ENCODE results near the gene RPL31.

RPL31 gene

GRCh38 chr2:101001691-101002561 lies at the start of gene RPL31:
TSS of gene RPL31 (plus strand) at chr2:101002289. CDS start at chr2:101002702, 413 bp downstream.
- DNase-seq, result peak; percentile 97

DNA sequence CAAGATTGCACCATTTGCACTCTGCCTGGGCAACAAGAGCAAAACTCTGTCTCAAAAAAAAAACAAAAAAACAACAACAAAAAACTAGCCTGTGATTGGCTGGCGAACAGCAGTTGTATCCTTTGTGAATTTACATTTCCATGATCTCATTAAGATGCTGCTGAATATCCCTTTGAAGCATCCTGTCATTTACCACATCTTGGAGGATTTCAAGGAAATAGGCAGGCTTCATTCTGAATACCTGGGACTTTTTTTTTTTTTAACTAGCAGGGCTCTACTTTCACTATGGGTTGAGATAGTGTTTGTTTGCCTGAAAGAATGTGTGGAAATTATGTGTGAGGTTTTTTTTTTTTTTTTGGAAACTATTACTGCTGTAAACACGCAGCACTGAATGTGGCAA lies 49.6 kb upstream of the RPL31 start:
- DNase-seq, result no peak

- no peak for DNase-seq
These were observed 48.6 kb upstream of the RPL31 start for GRCh38 chr2:100953406-100954043.

DNA sequence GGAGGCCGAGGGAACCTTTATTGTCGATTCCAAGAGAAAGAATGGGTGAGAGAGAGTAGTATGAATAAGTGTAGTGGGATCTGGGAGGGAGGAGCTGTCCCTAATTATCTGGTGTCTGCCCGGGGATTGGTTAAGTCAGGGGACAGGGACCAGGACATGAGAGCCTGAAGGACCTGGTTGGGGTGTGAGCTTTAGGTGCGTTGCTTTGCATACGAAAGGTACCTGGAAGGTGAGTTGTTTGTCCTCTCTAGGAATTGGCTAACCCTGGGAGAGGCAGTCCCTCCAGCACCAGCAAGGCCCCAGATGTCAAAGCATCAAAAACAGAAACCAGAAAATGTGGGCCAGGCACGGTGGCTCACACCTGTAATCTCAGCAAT lies 48.1 kb upstream of the RPL31 start:
- DNase-seq, result no peak

DNA sequence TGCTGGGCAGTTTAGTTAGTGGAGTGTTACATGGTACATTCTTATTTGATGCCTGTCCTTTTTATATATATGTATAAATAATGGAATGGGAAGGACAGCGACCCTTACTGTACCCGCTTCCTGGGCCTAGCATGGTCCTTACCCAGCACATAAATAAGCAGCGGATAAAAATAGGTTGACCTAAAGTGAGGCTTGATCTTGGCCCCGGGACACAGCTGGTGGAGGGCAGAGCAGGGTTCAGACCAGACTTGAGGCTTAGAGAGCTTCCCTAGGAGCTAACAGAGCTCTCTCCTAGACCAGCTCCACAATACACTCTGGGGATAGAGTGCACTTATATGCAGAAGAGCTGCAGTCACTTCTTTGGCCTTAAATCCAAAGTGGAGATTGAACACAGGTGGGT lies 46.9 kb upstream of the RPL31 start:
- no peak for DNase-seq

DNA sequence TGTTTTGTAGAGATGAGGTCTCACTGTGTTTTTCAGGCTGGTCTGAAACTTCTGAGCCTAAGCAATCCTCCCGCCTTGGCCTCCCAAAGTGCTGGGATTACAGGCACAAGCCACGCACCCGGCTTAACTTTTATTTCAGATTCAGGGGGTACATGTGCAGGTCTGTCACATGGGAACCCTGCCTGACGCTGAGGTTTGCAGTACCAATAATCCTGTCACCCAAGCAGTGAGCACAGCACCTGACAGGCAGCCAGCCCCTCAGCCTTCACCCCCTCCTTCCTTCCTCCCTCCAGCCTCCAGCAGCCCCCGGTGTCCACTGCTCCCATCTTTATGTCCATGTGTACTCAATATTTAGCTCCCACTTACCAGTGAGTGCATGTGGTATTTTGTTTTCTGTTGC lies 46.0 kb upstream of the RPL31 start:
- DNase-seq, result no peak

DNA sequence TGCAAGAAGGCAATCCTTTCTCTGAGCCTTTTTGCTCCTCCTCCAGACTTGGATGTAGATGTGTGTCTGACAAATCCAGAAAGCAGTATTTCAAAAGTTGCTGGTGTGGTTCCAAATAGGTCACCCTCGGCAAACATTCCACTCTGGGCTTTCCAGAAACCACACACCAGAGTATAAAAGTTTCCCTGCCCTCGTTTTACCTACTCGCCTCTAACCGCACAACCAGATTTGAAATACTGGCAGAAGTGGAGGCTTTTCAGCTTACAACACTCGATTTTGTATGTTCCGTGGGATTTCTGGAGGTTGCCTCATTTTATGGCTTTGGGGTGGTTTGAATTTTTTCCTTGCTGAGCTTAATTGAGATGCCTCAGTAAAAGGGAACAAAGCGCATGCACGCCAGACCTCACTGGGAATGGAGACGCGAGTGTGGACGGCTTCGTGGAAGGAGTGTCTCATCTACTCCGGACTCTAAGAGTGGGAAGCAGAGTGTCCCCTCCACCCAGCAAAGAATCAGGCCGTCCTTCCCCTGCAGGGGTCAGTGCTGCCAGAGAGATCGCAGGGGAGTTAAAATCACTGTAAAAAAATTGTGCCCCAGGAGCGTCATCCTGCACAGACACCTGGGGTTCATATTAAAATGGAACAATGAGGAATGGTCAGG lies 44.0 kb upstream of the RPL31 start:
- peak; percentile 89 for DNase-seq

DNA sequence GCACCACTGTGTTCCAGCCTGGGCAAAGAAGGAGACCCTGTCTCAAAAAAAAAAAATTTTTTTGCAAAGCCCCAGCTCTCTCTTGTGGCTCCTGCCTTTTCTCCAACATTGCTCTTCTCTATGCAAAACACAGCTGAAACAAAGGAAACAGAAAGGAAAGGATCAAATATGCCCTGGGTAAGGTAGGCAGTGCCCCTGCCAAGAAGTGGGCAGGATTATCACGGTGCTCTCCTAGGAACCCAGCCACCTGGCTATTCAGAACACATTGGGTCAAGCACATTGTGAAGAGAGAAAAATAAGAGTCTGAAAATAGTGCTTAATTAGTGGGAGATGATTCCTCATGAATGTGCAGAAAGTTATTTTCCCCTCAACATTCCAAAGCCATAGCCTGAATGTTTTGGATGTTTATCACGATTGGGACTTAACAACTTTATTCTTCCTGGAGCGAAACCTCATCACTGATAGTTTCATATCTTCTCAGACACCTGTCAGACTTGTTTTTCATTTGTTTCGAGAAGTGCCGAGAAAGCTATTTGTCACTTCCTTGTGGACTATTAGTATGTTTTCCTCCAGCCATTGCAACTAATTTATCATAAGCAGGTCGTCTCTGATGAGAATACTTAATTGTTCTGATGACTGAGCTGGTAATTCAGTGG lies 42.7 kb upstream of the RPL31 start:
- DNase-seq, result peak; percentile 77

- DNase-seq, result peak; percentile 34
These were observed 41.4 kb upstream of the RPL31 start for GRCh38 chr2:100960688-100961087.

GRCh38 chr2:100962366-100963025 lies 39.6 kb upstream of the RPL31 start:
- DNase-seq, result no peak

- no peak for DNase-seq
These were observed 39.1 kb upstream of the RPL31 start for GRCh38 chr2:100963026-100963375.

- no peak for DNase-seq
These were observed 37.9 kb upstream of the RPL31 start for GRCh38 chr2:100964222-100964621.

GRCh38 chr2:100964681-100965169 lies 37.4 kb upstream of the RPL31 start:
- no peak for DNase-seq

GRCh38 chr2:100965596-100965995 lies 36.5 kb upstream of the RPL31 start:
- DNase-seq, result no peak

- DNase-seq, result no peak
These were observed 34.4 kb upstream of the RPL31 start for GRCh38 chr2:100967716-100968115.

- DNase-seq, result no peak
These were observed 33.6 kb upstream of the RPL31 start for GRCh38 chr2:100968146-100969145.

DNA sequence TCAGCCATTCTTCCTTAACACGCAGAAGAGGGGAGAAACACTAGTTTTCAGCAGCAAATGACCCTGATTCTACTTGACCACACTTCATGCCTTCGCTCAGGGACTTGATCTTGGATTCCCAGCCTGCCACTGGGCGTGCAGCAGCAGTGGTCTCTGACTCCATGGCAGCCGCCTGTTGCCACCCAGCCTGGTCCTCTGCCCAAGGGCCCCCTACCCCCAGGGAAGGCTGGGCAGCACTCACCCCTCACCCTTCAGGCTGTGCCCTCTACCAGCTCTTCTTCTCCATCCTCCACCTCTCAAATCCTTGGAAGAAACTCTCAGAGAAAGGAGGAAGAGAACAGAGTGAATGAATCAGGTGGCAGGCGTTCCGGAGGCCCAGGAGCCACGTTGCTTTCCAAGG lies 32.1 kb upstream of the RPL31 start:
- DNase-seq, result no peak

- DNase-seq, result no peak
These were observed 30.9 kb upstream of the RPL31 start for GRCh38 chr2:100971221-100971620.

- DNase-seq, result no peak
These were observed 29.6 kb upstream of the RPL31 start for GRCh38 chr2:100972452-100972851.

- no peak for DNase-seq
These were observed 27.2 kb upstream of the RPL31 start for GRCh38 chr2:100974712-100975520.

DNA sequence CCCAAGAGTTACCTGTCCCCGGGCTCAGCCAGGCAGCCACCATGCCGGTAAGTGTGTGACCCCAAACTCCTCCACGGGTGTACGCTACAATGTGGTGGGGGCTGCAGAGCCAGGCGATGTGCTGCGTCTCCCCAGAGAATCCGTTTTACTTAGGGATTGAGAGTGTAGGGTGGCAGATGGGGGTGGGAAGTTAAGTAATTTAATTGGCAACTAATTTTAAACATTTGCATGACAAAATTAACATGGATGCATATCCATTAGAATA lies 26.6 kb upstream of the RPL31 start:
- no peak for DNase-seq

All from EL (cell line).